ENCODE data around the gene COG4.

DNA sequence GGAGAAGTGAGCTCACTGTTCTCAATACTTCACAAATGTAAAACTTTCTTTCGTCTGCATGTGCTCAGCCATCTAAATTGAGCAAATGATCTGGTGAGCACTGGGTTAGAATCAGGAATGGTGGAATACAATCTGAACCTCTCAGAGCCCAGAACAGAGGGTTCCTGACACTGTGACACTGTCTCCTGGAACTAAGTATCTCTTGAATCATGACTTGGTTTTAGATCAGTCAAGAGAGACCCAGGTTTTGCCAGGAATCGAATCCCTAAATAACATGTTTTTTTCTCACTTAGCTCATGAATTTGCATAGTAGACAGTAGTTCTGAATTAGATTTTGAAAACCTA is 49.5 kb upstream of the COG4 start:
- TF ChIP-seq, protein P1, sequence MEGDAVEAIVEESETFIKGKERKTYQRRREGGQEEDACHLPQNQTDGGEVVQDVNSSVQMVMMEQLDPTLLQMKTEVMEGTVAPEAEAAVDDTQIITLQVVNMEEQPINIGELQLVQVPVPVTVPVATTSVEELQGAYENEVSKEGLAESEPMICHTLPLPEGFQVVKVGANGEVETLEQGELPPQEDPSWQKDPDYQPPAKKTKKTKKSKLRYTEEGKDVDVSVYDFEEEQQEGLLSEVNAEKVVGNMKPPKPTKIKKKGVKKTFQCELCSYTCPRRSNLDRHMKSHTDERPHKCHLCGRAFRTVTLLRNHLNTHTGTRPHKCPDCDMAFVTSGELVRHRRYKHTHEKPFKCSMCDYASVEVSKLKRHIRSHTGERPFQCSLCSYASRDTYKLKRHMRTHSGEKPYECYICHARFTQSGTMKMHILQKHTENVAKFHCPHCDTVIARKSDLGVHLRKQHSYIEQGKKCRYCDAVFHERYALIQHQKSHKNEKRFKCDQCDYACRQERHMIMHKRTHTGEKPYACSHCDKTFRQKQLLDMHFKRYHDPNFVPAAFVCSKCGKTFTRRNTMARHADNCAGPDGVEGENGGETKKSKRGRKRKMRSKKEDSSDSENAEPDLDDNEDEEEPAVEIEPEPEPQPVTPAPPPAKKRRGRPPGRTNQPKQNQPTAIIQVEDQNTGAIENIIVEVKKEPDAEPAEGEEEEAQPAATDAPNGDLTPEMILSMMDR (IDR thresholded peaks at IDR 0.05) = no peak
- TF ChIP-seq EP300 (IDR thresholded peaks at IDR 0.05) (no peak), POLR2A (IDR thresholded peaks at IDR 0.05) (no peak)
